Epithelial cell of proximal tubule (primary cell): Measurements from ENCODE around the gene PRAF2. TPM values are rescaled to one million over a fixed set of nuclear protein-coding genes. Genes with fewer than 3 reads are reported as not detected.

Experiments used
- DNase-seq: peaks from one replicate; pipeline ENCODE4 v3.0.0-alpha.2; 2011; ENCODE audit warnings: low read depth
- H3K4me3 ChIP-seq: 2 replicates; pipeline ENCODE4 v1.5.1; 2011; ENCODE audit warnings: low read depth, mild to moderate bottlenecking, low read length
- CTCF ChIP-seq: conservative IDR thresholded peaks from 2 replicates; pipeline ENCODE4 v1.5.1; 2012; ENCODE audit warnings: low read depth, mild to moderate bottlenecking, low read length
- total RNA-seq: library from RNA; depleted of rRNA; stranded (reverse); fragments of >200 nt; gene quantifications from 2 replicates; pipeline ENCODE4 v1.2.3, GENCODE V29; 2015

The PRAF2 gene
- total RNA-seq, 1 donor from 2014 or later, result 16.7 TPM

- DNase-seq, result no peak
- TF ChIP-seq CTCF, result no peak
- no peak overlapping the region for H3K4me3 ChIP-seq
Measured at GRCh38 chrX:49077941-49078340, 4.1 kb upstream of the PRAF2 start.

GRCh38 chrX:49075347-49075746 is 1.5 kb upstream of the PRAF2 start:
- no peak for TF ChIP-seq CTCF
- DNase-seq, result no peak
- H3K4me3 ChIP-seq, result no peak overlapping the region

GRCh38 chrX:49072712-49073095 is 1.1 kb downstream of the PRAF2 start:
- DNase-seq, result no peak
- H3K4me3 ChIP-seq, result peak overlapping the region; percentile 71
- TF ChIP-seq CTCF, result no peak

- DNase-seq, result no peak
- H3K4me3 ChIP-seq, result peak overlapping the region; percentile 71
- no peak for TF ChIP-seq CTCF
Measured at GRCh38 chrX:49071877-49072711, 1.7 kb downstream of the PRAF2 start.

GRCh38 chrX:49070988-49071387 is 2.8 kb downstream of the PRAF2 start:
- no peak for TF ChIP-seq CTCF
- H3K4me3 ChIP-seq, result no peak overlapping the region
- DNase-seq, result no peak

GRCh38 chrX:49069038-49069437 is 4.8 kb downstream of the PRAF2 start:
- DNase-seq, result no peak

More at GRCh38 chrX:49069038-49069437, 4.8 kb downstream of the PRAF2 start:
- H3K4me3 ChIP-seq, result no peak overlapping the region
- TF ChIP-seq CTCF, result no peak
